ENCODE data around the gene FIZ1. TPM values are rescaled to one million over a fixed set of nuclear protein-coding genes. Genes with fewer than 3 reads are reported as not detected.

FIZ1 gene
- total RNA-seq, 1 donor from 2014 or later = 31.7 TPM

DNA sequence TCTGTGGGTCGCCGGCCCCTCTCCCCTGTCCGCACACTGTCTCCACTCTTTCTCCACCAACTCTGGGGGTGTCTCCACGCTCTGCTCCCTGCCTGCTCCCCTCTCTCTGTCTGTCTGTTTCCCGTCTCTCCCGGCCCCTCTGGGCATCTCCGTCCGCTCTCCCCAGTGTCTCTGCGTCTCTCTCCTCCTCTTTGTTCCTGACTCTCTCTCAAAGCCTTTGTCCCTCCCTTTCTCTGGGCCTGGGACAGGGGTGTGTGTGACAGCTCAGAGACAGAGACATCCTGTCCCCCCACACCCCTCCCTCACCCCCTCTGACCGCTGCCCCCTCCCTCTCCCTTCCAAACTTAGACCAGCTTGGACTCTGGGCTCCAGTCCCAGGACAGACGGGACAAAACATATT lies 53.3 kb downstream of the FIZ1 start:
- Mint-ChIP-seq H3K9me3 (peaks cover 10% of the 10 kb centered on the region), H3K27me3 (ENCODE audit: low read depth) (peaks cover 20% of the 10 kb centered on the region), H3K36me3 (no peaks in the 10 kb centered on the region), H3K4me1 (peaks cover 18% of the 10 kb centered on the region), H3K4me3 (no peak overlapping the region), H3K27ac (no peak overlapping the region)
- no peak for DNase-seq (ENCODE audit: low spot score in 2 of 2, unreplicated experiment in 2 of 2)
- no peak for TF ChIP-seq CTCF (IDR thresholded peaks at IDR 0.05; ENCODE audit: unreplicated experiment)

- no peak for TF ChIP-seq CTCF (IDR thresholded peaks at IDR 0.05; ENCODE audit: unreplicated experiment)
- H3K36me3 Mint-ChIP-seq = no peaks in the 10 kb centered on the region
- no peak for DNase-seq (ENCODE audit: low spot score in 2 of 2, unreplicated experiment in 2 of 2)
- H3K9me3 Mint-ChIP-seq = peaks cover 10% of the 10 kb centered on the region
- H3K27ac Mint-ChIP-seq = no peak within 1 kb of the TSS
- peaks cover 20% of the 10 kb centered on the region for H3K27me3 Mint-ChIP-seq (ENCODE audit: low read depth)
- H3K4me3 Mint-ChIP-seq = no peak within 1 kb of the TSS
- H3K4me1 Mint-ChIP-seq = peaks cover 18% of the 10 kb centered on the region
Measured at GRCh38 chr19:55545443-55545842, 53.9 kb downstream of the FIZ1 start, which contains the start of gene SBK3. SBK3 (minus strand) TSS chr19:55545543; CDS start chr19:55545543, 0 bp downstream.

- no peak for DNase-seq (ENCODE audit: low spot score in 2 of 2, unreplicated experiment in 2 of 2)
- H3K4me3 Mint-ChIP-seq = no peak overlapping the region
- peaks cover 13% of the 10 kb centered on the region for H3K4me1 Mint-ChIP-seq
- no peak overlapping the region for H3K27ac Mint-ChIP-seq
- H3K36me3 Mint-ChIP-seq = no peaks in the 10 kb centered on the region
- H3K9me3 Mint-ChIP-seq = peaks cover 10% of the 10 kb centered on the region
- TF ChIP-seq CTCF (IDR thresholded peaks at IDR 0.05; ENCODE audit: unreplicated experiment) = no peak
- H3K27me3 Mint-ChIP-seq (ENCODE audit: low read depth) = peaks cover 16% of the 10 kb centered on the region
Measured at GRCh38 chr19:55544776-55545439, 54.4 kb downstream of the FIZ1 start.

GRCh38 chr19:55544014-55544413 lies 55.3 kb downstream of the FIZ1 start:
- peaks cover 9% of the 10 kb centered on the region for H3K4me1 Mint-ChIP-seq
- H3K27me3 Mint-ChIP-seq (ENCODE audit: low read depth) = peaks cover 12% of the 10 kb centered on the region
- H3K27ac Mint-ChIP-seq = no peak overlapping the region
- H3K36me3 Mint-ChIP-seq = no peaks in the 10 kb centered on the region
- peaks cover 10% of the 10 kb centered on the region for H3K9me3 Mint-ChIP-seq
- H3K4me3 Mint-ChIP-seq = no peak overlapping the region
- no peak for TF ChIP-seq CTCF (IDR thresholded peaks at IDR 0.05; ENCODE audit: unreplicated experiment)
- DNase-seq (ENCODE audit: low spot score in 2 of 2, unreplicated experiment in 2 of 2) = no peak

- H3K4me1 Mint-ChIP-seq = peaks cover 9% of the 10 kb centered on the region
- no peak overlapping the region for H3K4me3 Mint-ChIP-seq
- H3K27ac Mint-ChIP-seq = no peak overlapping the region
- peaks cover 10% of the 10 kb centered on the region for H3K9me3 Mint-ChIP-seq
- no peak for DNase-seq (ENCODE audit: low spot score in 2 of 2, unreplicated experiment in 2 of 2)
- H3K27me3 Mint-ChIP-seq (ENCODE audit: low read depth) = peaks cover 12% of the 10 kb centered on the region
- no peaks in the 10 kb centered on the region for H3K36me3 Mint-ChIP-seq
- no peak for TF ChIP-seq CTCF (IDR thresholded peaks at IDR 0.05; ENCODE audit: unreplicated experiment)
Measured at GRCh38 chr19:55543567-55543966, 55.8 kb downstream of the FIZ1 start.
